ENCODE data around the gene ADCK1. TPM values are rescaled to one million over a fixed set of nuclear protein-coding genes. Genes with fewer than 3 reads are reported as not detected.
"Not testable (repeated sequence)": the region's sequence is repeated elsewhere in the genome, so short reads cannot be mapped to it uniquely, and the experiment has no call there.

Gene ADCK1
- total RNA-seq, 4 donors from 2014 or later = 4.2 to 10.7 (median 6.2) TPM

DNA sequence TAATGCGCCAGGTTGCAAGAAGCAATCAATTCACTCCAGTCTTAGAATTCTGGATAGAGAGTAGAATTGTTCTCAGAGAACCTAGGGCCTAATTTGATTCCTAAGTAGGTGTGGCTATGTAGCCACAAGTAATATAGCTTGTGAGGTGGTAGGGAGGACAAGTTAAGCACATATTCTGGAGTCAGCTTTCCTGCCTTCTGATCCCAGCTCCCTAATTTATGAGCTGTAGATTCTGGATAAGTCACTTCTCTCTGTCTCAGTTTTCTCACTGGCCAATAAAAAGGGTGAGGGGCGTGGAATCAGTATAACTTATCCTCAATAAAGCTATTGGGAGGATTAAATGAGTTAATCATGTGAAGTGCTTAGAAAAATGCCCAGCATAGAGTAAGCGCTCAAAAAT, 35.9 kb upstream of the ADCK1 start:
- ATAC-seq (ENCODE audit: low FRiP score) (no peak), DNase-seq (ENCODE audit: low spot score) (no peak)
- TF ChIP-seq, protein P1, sequence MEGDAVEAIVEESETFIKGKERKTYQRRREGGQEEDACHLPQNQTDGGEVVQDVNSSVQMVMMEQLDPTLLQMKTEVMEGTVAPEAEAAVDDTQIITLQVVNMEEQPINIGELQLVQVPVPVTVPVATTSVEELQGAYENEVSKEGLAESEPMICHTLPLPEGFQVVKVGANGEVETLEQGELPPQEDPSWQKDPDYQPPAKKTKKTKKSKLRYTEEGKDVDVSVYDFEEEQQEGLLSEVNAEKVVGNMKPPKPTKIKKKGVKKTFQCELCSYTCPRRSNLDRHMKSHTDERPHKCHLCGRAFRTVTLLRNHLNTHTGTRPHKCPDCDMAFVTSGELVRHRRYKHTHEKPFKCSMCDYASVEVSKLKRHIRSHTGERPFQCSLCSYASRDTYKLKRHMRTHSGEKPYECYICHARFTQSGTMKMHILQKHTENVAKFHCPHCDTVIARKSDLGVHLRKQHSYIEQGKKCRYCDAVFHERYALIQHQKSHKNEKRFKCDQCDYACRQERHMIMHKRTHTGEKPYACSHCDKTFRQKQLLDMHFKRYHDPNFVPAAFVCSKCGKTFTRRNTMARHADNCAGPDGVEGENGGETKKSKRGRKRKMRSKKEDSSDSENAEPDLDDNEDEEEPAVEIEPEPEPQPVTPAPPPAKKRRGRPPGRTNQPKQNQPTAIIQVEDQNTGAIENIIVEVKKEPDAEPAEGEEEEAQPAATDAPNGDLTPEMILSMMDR (IDR thresholded peaks at IDR 0.05) = no peak

DNA sequence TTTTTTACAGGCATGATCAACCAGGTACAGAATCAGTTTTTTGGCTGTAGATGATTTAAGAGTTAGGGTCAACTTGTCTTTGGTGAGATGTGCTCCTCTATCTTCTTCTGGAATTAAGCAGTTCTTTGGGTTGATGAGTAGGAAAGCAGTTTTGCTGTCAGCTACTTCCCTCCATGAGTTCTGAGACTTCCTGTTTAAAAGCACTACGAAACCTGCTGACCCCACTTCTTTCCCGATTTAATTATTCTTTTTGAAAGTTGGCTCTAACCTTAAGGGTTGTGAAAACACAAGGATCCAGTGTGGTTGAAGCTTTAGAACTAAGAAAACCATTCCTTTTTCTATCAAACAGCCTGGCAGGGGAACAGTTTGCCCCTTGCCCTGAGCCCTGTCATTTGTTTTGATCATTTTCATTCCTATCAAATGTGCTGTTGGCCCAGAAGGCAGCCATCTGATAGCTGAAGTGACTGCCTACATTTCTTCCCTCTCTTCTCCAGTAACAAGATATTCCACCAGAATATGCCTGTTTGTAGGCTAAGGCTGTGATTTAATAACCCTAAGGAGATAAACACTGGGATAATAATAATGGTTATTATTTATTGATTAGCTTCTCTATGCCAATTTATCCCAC, 31.4 kb upstream of the ADCK1 start:
- DNase-seq (ENCODE audit: low spot score); ATAC-seq (ENCODE audit: low FRiP score): not testable (repeated sequence)

DNA sequence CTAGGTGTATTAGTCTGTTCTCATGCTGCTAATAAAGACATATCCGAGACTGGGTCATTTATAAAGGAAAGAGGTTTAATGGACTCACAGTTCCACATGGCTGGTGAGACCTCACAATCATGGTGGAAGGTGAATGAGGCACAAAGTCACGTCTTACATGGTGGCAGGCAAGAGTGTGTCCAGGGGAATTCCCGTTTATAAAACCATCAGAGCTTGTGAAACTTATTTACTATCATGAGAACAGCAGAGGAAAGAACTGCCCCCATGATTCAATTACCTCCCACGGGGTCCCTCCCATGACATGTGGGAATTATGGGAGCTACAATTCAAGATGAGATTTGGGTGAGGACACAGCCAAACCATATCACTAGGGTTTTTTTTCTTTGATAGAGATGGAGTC, 25.9 kb upstream of the ADCK1 start:
- DNase-seq (ENCODE audit: low spot score); ATAC-seq (ENCODE audit: low FRiP score): not testable (repeated sequence)

DNA sequence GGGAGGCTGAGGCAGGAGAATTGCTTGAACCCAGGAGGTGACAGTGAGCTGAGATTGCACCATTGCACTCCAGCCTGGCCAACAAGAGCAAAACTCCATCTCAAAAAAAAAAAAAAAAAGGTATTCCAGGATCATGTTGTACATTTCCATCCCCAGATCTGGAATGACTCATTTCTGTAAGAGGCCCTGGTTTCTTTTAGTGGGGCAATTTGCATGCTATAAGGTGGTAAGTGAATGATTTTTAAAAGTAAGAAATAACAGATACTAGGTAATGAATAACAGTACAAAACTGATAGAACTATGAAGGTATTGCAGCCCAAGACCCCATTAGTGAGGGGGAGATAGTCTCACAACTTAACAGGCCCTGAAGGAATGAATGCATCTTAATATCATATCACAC, 17.7 kb upstream of the ADCK1 start:
- TF ChIP-seq, protein P1 (IDR thresholded peaks at IDR 0.05) = no peak
- ATAC-seq (ENCODE audit: low FRiP score) (no peak), DNase-seq (ENCODE audit: low spot score) (no peak)

DNA sequence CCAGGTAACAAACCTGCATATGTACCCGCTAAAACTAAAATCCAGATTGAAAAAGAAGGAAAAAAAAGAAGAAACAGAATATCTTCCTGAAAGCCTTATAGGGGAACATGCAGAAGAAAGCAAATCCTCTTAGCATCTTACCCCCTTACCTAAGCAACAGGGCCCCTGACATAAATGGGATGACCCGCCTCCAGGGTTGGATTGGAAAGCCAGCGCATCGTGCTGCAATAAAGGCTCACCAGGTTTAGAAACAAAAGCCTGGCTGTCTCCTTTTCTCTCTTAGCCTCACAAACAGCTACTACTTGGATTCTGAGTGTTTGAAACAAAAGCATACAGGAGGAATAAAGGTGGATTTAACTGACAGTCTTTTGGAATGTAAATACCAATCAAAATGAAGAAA, 13.8 kb upstream of the ADCK1 start:
- no peak for ATAC-seq (ENCODE audit: low FRiP score)
- no peak for DNase-seq (ENCODE audit: low spot score)
- TF ChIP-seq, protein P1 (IDR thresholded peaks at IDR 0.05) = no peak

DNA sequence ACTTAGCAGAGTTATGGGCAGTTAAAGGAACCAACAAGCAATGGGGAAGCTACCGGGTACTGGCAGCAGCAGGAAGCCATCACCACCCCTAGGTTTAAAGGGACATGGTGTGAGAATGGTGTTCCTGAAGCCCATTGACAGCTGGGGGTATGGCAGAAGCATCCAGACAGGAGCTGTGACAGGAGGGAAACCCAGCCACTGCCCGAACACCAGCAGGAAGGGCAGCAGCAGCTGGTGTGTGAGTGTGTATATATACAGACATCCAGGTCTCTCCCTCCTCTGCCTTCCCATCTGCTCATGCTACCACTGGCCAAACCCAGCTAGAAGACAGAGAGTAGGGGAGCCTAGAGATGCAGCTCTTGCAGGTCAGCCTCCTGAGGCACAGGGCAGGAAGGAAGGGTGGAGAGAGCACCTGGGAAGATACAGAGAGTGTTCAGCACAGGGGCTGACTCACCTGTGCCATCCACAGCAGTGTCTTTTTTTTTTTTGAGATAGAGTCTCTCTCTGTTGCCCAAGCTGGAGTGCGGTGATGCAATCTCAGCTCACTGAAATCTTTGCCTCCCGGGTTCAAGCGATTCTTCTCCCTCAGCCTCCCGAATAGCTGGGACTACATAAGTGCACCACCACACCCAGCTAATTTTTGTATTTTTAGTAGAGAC, 9.2 kb upstream of the ADCK1 start:
- TF ChIP-seq, protein P1 (IDR thresholded peaks at IDR 0.05) = no peak
- DNase-seq (ENCODE audit: low spot score) (no peak), ATAC-seq (ENCODE audit: low FRiP score) (no peak)

DNA sequence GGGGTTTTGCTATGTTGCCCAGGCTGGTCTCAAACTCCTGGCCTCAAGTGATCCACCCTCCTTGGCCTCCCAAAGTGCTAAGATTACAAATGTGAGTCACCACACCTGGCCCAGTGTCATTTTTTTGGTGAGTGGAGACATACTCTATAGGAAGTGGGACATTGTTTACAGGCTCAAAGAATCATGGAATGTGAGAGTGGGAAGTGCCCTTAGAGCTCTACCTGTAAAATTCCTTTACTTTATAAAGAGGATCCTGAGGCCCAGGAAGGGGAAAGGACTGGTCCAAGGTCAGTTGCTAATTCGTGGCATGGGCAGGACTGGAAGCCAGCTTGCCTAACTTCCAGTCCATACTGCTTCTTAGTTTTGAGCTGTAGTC, 8.7 kb upstream of the ADCK1 start:
- TF ChIP-seq, protein P1 (IDR thresholded peaks at IDR 0.05) = no peak
- no peak for ATAC-seq (ENCODE audit: low FRiP score)
- no peak for DNase-seq (ENCODE audit: low spot score)

DNA sequence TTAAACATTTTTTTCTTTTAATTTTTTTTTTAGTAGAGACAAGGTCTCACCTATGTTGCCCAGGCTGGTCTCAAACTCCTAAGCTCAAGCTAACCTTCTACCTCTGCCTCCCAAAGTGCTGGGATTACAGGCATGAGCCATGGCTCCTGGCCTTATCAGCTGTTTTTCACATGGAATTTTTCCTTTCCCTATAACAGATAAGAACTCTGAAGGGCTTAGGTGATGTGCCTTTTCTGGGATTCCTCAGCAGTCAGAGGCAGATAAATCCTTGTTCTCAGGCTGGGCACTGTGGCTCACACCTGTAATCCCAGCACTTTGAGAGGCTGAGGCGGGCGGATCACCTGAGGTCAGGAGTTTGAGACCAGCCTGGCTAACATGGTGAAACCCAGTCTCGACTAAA, 6.7 kb upstream of the ADCK1 start:
- not testable (repeated sequence) for ATAC-seq (ENCODE audit: low FRiP score); DNase-seq (ENCODE audit: low spot score)

Data from omental fat pad (tissue), 4 donors.